Activated CD8-positive, alpha-beta memory T cell treated with anti-CD3 and anti-CD28 coated beads for 48 hours (primary cell): ENCODE results near the gene R3HCC1L.
"Not testable (repeated sequence)": the region's sequence is repeated elsewhere in the genome, so short reads cannot be mapped to it uniquely, and the experiment has no call there.

Source experiments
- DNase-seq, 3 experiments: peaks; one replicate each; pipeline ENCODE4 v3.0.0-alpha.2; 2020; ENCODE audit warnings: low read depth in 2 of 3, low spot score in 2 of 3

The R3HCC1L gene

DNA sequence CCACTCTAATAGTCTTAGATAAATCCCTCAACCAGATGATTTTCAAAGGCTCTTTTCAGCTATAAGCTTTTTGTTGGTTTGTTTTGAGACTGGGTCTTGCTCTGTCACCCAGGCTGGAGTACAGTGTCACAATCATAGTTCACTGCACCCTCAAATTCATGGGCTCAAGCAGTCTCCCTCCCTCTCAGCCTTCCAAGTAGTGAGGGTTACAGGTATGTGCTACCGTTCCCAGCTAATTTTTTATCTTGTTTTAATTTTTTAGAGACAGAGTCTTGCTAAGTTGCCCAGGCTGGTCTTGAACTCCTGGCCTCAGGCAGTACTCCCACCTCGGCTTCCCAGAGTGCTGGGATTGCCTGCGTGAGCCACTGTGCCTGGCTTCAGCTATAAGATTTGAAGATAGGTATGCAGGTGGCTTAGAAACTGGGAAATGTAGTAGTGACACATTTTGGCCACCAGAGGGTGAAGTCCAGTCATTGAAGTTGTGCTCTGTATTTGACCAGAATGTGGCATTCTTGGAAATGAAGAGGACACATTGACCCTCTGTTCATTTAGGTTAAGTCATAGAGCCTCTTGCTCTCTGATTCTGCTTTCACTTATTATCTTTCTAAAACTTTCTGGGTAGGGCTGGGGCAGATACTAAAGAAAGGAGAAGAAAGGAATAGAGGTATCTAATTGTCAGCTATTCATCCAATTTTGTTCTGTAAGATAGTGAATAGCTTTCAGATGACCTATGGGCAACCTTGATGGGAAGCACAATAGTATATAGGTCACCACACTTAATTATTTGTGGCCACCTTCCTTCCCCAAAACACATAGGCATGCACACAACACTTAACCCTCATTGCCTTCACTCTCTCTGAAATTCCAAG lies 36.0 kb downstream of the R3HCC1L start:
- DNase-seq, result peak in 1 of 3 experiments; percentile 4

DNA sequence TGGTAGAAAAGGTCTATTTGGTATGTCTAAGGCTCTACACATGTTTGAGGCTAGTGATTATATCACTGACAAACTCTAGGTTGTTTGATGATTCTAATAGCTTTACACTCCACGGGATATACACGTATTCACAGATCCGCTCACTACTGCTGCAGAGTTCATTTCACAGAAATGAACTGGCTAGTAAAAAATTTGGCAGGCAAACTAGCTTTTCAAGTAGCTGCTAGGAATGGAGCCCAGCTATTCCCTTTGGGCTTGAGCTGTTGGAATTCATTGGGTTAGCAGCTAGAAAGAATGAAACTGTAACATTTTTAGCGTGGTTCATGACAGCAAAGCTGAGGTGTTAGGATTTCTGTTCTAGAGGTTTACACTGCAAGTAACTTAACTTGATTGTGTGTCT lies 37.6 kb downstream of the R3HCC1L start:
- DNase-seq, result no peak

DNA sequence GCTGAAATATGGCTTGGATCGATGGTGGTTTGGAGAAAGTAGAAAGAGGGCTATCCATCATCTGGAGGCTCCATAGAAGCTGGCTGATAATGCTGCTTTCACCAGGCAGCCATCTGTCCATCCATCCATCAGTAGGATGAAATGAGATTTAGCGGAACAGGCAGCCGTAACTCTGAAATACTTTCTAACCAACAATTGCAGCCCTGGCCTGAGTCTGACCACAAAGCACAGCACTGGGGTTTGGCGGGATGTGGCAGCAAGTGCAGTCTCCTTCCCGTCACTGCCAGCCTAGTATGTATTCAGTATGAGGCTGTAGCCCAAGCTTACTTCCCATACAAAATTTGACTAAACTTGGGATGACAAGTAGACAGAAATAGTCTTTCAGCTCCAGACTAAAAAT lies 38.0 kb downstream of the R3HCC1L start:
- DNase-seq, result no peak

DNA sequence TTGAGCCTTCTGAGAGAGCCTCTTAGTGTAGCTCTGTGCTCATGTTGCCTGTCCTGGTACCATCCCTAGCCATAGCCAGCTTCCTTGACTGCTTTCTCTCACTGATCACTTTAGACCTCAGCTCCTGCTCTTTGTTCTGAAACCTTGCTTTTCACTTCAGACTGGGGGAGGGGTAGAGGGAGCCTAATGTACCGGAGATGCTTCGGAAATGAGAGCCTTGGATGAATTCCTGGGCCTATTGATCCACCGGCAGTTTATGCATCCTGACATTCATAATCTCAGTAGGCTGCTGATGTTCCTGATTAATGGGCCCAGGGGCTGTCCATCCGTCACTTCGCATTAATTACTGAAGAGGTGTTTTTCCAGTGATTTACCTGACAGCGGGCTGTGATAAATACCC lies 38.8 kb downstream of the R3HCC1L start:
- no peak for DNase-seq

DNA sequence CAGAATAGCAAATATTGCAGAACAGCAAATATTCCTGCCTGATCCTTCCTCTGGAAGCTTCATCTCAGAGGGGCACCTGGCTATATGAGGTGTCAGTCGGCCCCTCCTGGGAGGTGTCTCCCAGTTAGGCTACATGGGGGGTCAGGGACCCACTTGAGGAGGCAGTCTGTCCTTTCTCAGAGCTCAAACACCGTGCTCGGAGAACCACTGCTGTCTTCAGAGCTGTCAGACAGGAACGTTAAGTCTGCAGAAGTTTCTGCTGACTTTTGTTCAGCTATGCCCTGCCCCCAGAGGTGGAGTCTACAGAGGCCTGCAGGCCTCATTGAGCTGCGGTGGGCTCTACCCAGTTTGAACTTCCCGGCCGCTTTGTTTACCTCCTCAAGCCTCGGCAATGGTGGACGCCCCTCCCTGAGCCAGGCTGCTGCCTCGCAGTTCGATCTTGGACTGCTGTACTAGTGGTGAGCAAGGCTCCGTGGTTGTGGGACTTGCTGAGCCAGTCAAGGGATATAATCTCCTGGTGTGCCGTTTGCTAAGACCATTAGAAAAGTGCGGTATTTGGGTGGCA lies 48.0 kb downstream of the R3HCC1L start:
- not testable (repeated sequence) for DNase-seq

DNA sequence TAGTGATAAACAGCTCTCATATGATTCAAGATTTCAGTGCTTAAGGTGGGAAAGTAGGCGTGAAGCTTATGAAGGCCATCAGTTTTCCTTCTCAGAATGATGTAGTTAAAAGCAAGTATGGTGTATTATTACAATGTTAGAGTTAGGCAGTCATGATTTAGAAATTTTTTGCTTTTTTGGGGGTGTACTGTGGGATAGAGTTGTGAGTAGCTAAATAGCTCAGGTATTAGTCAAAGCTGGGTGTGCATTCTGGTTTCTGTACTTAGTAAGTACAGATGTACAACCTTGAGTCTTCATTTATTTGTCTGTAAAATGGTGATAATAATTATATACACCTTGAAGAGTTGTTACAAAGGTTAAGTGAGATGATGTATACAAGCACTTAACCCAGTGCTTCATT lies 52.2 kb downstream of the R3HCC1L start:
- DNase-seq, result no peak

DNA sequence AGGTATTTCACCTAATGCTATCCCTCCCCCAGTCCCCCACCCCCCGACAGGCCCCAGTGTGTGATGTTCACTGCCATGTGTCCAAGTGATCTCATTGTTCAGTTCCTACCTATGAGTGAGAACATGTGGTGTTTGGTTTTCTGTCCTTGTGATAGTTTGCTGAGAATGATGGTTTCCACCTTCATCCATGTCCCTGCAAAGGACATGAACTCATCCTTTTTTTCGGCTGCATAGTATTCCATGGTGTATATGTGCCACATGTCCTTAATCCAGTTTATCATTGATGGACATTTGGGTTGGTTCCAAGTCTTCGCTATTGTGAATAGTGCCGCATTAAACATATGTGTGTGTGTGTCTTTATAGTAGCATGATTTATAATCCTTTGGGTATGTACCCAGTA lies 56.3 kb downstream of the R3HCC1L start:
- not testable (repeated sequence) for DNase-seq

DNA sequence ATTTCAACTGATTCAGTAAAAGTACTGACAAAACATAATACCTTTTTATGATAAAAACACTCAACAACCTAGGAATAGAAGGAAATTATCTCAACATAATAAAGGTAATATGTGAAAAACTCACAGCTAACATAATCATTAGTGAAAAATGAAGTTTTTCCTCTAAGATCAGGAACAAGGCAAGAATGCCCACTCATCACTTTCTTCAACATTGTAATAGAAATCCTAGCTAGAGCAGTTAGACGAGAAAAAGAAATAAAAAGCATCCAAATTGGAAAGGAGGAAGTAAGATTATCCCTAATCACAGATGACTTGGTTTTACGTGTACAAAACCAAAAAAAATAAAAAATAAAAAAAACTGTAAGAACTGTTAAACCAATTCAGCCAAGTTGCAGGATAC lies 58.6 kb downstream of the R3HCC1L start:
- DNase-seq, result no peak

DNA sequence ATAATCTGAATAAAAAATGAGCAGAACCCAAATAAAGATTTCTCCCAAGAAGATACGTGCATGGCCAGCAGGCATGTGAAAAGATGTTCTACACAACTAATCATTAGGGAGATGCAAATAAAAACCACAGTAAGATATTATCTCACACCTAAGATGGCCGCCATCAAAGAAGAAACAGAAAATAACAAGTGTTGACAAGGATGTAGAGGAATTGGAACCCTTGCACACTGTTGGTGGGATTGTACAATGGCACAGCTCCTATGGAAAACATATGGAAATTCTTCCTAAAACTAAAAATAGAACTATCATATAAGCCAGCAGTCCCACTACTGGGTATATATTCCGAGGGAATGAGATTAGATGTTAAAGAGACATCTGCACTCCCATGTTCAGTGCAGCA lies 60.2 kb downstream of the R3HCC1L start:
- DNase-seq, result no peak

DNA sequence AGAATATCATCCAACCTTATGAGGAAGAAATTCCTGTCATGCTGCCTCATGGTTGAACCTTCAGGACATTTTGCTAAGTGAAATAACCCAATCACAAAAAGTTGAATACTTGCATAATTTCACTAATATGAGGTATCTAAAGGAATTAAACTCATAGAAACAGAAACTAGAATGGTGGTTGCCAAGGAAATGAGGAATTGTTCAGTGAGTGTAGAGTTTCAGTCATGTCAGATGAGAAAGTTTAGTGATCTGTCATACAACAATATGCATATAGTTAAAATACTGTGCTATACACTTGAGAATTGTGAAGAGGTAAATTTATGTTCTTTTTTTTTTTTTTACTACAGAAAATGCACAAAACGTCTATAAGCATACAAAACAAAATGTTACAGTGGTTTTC lies 60.7 kb downstream of the R3HCC1L start:
- no peak for DNase-seq

DNA sequence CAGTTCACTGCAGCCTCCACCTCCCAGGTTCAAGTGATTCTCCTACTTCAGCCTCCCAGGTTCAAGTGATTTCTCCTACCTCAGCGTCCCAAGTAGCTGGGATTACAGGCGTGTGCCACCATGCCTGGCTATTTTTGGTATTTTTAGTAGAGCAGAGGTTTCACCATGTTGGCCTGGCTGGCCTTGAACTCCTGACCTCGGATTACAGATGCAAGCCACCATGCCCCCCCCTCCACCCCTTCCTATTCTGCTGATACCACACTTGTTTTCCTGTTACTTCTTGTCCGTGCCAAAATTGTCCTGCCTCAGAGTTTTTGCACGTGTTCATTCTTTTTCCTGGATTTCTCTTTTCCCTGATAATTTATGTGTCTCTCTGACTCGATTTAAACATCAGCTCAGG lies 62.5 kb downstream of the R3HCC1L start:
- no peak for DNase-seq

DNA sequence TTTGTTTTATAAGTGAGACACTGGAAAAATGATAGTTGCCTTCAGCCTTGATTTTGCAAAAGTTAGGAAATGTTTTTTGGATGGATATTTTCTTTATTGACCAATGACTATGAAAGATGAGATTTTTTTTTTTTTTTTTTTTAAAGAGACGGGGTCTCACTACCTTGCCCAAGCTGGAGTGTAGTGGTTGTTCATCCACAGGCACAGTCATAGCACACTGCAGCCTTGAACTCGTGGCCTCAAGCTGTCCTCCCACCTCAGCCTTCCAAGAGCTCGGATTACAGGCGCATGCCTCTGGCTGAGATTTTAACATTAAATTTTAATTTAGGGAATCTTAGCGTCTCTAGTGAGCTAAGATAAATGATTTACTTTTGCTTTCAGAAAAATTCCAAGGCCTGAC lies 67.3 kb downstream of the R3HCC1L start:
- DNase-seq, result no peak

DNA sequence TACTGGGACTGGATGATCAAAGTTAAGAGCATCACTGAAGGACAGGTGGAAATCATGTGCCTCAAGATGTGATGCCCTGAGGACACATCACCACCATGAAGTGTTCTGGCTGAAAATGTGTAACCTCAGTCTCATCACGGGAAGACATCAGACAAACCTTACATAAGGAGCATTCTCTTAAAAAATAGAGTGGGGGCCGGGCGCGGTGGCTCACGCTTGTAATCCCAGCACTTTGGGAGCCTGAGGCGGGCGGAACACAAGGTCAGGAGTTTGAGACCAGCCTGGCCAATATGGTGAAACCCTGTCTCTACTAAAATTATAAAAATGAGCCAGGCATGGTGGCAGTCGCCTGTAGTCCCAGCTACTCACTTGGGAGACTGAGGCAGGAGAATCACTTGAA lies 67.9 kb downstream of the R3HCC1L start:
- no peak for DNase-seq

DNA sequence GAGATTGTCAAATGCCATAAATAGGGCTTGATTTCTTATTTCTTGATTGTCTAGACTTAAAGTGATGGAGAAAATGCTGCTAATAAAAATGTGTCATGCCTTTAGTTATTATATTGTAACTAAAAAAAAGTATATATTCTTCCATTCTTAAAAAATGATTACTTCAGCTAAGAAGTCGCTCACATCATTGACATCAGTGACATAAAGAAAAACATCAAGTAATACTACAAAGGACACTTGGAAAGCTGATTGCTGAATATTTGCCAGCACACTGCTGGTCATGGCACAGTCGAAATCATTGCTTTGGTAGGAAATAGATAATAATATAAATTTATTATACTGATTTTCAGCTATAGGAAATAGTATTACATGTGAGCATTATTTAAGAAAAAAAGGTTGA lies 70.9 kb downstream of the R3HCC1L start:
- DNase-seq, result no peak

DNA sequence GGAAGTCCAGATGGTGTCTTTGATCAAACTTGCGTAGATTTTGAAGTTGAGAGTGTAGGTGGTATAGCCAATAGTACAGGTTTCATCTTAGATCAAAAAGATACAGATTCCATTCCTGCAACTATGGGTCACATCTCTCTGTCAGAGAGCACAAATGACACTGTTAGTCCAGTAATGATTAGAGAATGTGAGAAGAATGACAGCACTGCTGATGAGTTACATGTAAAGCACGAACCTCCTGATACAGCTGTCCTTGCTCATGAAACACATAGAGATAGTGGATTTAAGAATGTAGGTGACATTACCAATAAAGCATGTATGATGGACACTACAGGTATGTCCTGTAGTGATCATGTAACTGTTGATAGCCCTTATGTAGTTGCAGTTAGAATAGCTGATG lies 74.5 kb downstream of the R3HCC1L start:
- no peak for DNase-seq

DNA sequence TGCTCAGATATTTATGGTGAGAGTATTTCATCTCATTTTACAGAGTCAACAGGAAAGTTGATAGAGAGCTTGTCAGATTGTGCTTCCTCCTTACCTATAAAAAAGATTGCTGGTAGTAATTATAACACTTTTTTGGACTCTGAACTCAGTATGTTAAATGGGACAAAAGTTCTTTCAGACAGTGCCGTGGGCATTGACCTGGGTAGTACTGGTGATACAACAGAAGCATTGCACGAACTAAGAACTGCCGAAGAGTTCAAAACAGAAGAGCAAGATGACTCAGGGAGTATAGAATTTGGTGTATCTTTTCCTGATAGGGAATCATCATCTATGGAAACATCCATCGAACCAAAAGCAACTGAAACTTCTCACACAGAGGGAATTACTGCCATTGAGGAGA lies 75.0 kb downstream of the R3HCC1L start:
- DNase-seq, result no peak

DNA sequence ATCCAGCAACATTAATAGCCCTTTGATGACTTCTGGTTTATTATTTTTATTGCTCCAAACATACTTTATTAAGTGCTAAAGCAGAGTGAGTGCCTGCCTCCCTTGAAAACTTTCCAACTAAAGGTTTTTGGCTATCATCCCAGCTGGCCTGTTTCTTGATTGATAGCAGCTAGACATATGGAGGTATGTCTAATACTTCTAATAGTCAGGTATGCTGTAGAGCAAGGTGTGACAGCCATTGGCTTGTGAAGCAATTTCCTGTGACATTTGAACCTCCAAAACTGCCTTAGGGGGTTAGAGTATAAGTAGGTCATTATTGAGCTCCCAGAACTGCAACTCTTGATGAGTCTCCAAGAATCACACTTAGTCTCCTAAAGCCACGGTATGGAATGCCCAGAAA lies 77.7 kb downstream of the R3HCC1L start:
- DNase-seq, result no peak

DNA sequence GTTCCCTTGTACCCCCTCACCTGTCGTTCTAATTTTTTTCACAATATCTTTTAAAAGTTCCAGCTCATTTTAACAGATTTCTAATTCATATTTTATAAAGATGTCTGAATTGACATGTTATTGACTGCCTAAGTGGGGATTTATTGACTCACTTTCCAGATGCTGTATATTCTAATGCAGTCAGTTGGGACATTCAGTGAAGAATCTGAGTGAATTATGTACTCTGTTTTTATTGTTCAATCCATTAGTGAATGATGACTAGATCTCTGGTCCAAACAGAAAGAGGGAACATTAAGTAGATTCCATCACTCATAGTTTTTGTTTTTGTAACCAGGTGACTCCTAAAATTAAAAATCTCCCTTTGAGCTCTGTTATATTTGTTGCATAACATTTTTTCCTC lies 79.3 kb downstream of the R3HCC1L start:
- DNase-seq, result no peak

DNA sequence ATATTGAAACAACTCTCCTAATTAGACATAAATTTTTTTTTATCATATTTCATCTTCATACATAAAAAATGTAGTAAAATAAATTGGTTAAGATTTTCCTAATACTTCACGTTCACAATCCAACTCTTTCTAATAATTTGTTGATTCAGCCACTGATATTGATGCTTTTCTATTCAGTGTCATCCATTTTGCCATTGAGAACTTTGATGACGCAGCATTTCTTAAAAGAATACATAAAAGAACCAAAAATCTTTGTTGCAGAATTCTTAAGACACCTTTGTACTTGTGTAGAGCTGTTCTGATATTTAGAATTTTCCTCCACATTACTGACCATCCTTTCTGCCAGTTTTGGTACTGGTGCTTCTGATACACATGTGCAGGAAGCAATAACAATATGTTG lies 80.9 kb downstream of the R3HCC1L start:
- no peak for DNase-seq

DNA sequence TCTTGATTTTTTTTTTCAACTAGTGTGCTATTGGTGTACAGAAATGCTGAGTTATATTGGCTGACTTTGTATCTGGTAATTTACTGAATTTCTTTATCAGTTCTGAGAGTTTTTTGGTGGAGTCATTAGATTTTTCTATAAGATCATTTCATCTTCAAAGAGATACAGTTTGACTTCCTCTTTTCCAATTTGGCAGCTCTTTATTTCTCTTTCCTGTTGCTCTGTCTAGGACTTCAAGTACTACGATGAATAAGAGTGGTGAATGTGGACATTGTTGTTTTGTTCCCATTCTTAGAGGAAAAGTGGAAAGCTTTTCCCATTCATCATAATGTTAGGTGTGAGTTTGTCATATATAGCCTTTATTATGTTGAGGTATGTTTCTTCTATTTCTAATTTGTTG lies 83.3 kb downstream of the R3HCC1L start:
- DNase-seq, result no peak

DNA sequence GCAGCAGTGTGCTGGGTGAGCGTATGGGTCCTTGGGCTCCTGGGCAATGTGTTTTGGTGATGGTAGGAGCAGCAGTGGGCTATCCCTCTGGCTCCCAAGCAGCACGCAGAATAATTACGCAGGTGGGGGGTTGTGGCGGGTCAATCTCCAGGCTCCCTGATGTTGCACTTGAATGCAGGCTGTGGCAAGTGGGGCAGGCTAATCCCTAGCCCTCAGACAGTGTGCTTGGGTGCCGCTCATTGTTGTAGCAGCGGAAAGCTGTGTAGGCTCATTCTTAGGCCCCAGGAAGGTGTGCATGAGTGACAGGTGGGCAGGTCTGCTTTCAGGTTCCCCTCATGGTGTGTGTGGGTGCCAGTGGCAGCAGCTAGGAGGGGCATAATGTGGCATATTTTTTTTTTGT lies 89.4 kb downstream of the R3HCC1L start:
- no peak for DNase-seq

DNA sequence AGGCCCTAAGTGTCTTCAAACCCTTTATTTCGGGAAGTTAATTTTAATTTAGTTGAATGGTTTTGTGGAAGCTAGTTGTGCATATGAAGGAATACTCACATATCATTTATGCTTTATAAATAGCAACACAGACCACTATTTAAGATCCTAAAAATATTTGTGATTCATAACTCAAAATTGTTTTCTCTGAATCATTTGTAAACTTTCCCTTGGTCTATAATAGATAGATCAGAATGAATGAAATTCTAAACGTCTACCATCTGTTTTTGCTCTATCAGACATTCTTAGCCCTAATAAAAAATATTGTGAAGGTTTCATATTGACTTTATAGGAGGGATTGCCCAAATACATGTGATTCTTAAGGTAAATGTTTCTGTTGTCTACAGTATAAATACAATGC lies 90.1 kb downstream of the R3HCC1L start:
- no peak for DNase-seq

DNA sequence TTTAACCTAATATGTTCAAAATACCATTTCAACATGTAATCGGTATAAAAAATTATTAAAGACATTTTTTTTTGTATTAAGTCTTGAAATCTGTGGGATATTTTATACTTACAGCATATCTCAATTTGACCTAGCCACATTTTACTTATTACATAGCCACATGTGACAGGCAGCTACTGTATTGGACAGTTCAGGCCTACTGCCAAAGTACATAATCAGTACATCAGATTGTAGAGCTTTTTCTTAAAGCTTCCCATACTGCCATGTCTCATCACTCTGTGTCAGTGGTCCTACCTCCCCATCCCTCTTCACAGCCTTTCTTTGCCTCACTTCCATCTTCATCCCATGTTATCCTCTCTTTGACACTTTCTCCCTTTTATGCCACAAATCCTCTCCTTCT lies 90.5 kb downstream of the R3HCC1L start:
- no peak for DNase-seq
